Hepatocyte (in vitro differentiated cells): ENCODE measurements around the gene CNST. TPM values are rescaled to one million over a fixed set of nuclear protein-coding genes. Genes with fewer than 3 reads are reported as not detected.

Source experiments
- DNase-seq: peaks from one replicate; pipeline ENCODE4 v3.0.0-alpha.2; 2016; ENCODE audit warnings: low spot score
- H2AFZ ChIP-seq: fragments of 200-600 bp; sonication (generic); 2 replicates; pipeline ENCODE4 v1.6.0; 2016; ENCODE audit warnings: antibody characterized with exemption, mild to moderate bottlenecking
- H3K27ac ChIP-seq: fragments of 200-600 bp; sonication (generic); 2 replicates; pipeline ENCODE4 v1.5.1; 2016; ENCODE audit warnings: mild to moderate bottlenecking
- H3K27me3 ChIP-seq: fragments of 200-600 bp; sonication (generic); 2 replicates; pipeline ENCODE4 v1.6.1; 2016
- H3K36me3 ChIP-seq: fragments of 200-600 bp; sonication (generic); replicated peaks from 2 replicates; pipeline ENCODE4 v1.5.1; 2016; ENCODE audit warnings: low read depth; ENCODE audit not compliant: insufficient read depth
- H3K4me1 ChIP-seq: fragments of 200-600 bp; sonication (generic); 2 replicates; pipeline ENCODE4 v1.5.1; 2016; ENCODE audit warnings: mild to moderate bottlenecking, moderate library complexity; ENCODE audit not compliant: insufficient read depth
- H3K4me2 ChIP-seq: fragments of 200-600 bp; sonication (generic); 2 replicates; pipeline ENCODE4 v1.6.0; 2016
- H3K4me3 ChIP-seq: fragments of 200-600 bp; sonication (generic); 2 replicates; pipeline ENCODE4 v1.5.1; 2016; ENCODE audit warnings: mild to moderate bottlenecking
- H3K79me2 ChIP-seq: fragments of 200-600 bp; sonication (generic); 2 replicates; pipeline ENCODE4 v1.6.0; 2017; ENCODE audit warnings: mild to moderate bottlenecking
- H3K9me2 ChIP-seq: fragments of 200-600 bp; sonication (generic); replicated peaks from 2 replicates; pipeline ENCODE4 v1.6.0; 2017; ENCODE audit warnings: mild to moderate bottlenecking; ENCODE audit not compliant: insufficient read depth
- H3K9me3 ChIP-seq: fragments of 200-600 bp; sonication (generic); 2 replicates; pipeline ENCODE4 v1.5.1; 2016; ENCODE audit warnings: low read depth, mild to moderate bottlenecking
- H4K20me1 ChIP-seq: fragments of 200-600 bp; sonication (generic); 2 replicates; pipeline ENCODE4 v1.6.0; 2016; ENCODE audit warnings: mild to moderate bottlenecking; ENCODE audit not compliant: insufficient read depth, poor library complexity, severe bottlenecking
- CTCF ChIP-seq: fragments of 200-600 bp; sonication (generic); IDR thresholded peaks from 2 replicates; pipeline ENCODE4 v1.5.1; 2016; ENCODE audit warnings: antibody characterized with exemption, mild to moderate bottlenecking; ENCODE audit not compliant: poor library complexity
- EZH2 ChIP-seq: fragments of 200-600 bp; sonication (generic); IDR thresholded peaks from 2 replicates; pipeline ENCODE4 v1.6.1; 2016; ENCODE audit warnings: antibody characterized with exemption, mild to moderate bottlenecking, borderline replicate concordance
- EZH2phosphoT487 ChIP-seq: fragments of 200-600 bp; sonication (generic); IDR thresholded peaks from one replicate; pipeline ENCODE4 v1.6.1; 2018; ENCODE audit warnings: antibody characterized with exemption, mild to moderate bottlenecking, low read depth, moderate library complexity; ENCODE audit not compliant: unreplicated experiment, severe bottlenecking
- WGBS: methylation state at CpG from one replicate; pipeline ENCODE4 v1.1.6; 2016; ENCODE audit warnings: low lambda C conversion rate; ENCODE audit errors: missing lambda C conversion rate; 5-methylcytosine and 5-hydroxymethylcytosine counted together
- polyA plus RNA-seq: library from polyadenylated mRNA; unstranded; fragments of >200 nt; fragmentation: Nextera tagmentation; extraction: Ambion mirVana; gene quantifications from 2 replicates; pipeline ENCODE4 v1.2.1, GENCODE V29; 2016
- total RNA-seq: library from RNA; depleted of rRNA; stranded (reverse); fragments of >200 nt; gene quantifications from 2 replicates; pipeline ENCODE4 v1.2.3, GENCODE V29; 2014

Gene CNST
- total and polyA plus RNA-seq, 2 experiments from 2014 or later = 7.1 to 16.4 TPM

- Histone ChIP-seq H4K20me1 (no peaks in the 10 kb centered on the region), H3K27me3 (no peaks in the 10 kb centered on the region), H3K79me2 (no peaks in the 10 kb centered on the region), H3K27ac (no peak overlapping the region), H3K4me1 (no peaks in the 10 kb centered on the region), H3K9me3 (no peaks in the 10 kb centered on the region), H3K36me3 (no peaks in the 10 kb centered on the region), H3K9me2 (no peaks in the 10 kb centered on the region), H3K4me2 (no peak overlapping the region), H3K4me3 (no peak overlapping the region), H2AFZ (no peak overlapping the region)
- TF ChIP-seq CTCF (no peak), EZH2phosphoT487 (no peak), EZH2 (no peak)
- DNase-seq = no peak
- 100% methylated on average over 1 of the region's 1 CpG for whole genome bisulfite sequencing
Observed at GRCh38 chr1:246519514-246519913, 46.7 kb upstream of the CNST start.

- no peak overlapping the region for H3K4me3 ChIP-seq
- H3K9me2 ChIP-seq = no peaks in the 10 kb centered on the region
- TF ChIP-seq EZH2 (no peak), EZH2phosphoT487 (no peak), CTCF (no peak)
- no peaks in the 10 kb centered on the region for H3K9me3 ChIP-seq
- no peak overlapping the region for H3K27ac ChIP-seq
- no peaks in the 10 kb centered on the region for H3K79me2 ChIP-seq
- no peak overlapping the region for H3K4me2 ChIP-seq
- no peak for DNase-seq
- WGBS = 87% methylated on average over 4 of the region's 4 CpGs
- H2AFZ ChIP-seq = no peak overlapping the region
- no peaks in the 10 kb centered on the region for H3K27me3 ChIP-seq
- H3K36me3 ChIP-seq = no peaks in the 10 kb centered on the region
- no peaks in the 10 kb centered on the region for H4K20me1 ChIP-seq
- H3K4me1 ChIP-seq = no peaks in the 10 kb centered on the region
Observed at GRCh38 chr1:246526380-246526779, 39.9 kb upstream of the CNST start.

GRCh38 chr1:246526915-246527314 is 39.3 kb upstream of the CNST start:
- no peak overlapping the region for H2AFZ ChIP-seq
- no peak overlapping the region for H3K4me3 ChIP-seq
- TF ChIP-seq EZH2 = no peak
- H3K27ac ChIP-seq = no peak overlapping the region
- H3K27me3 ChIP-seq = no peaks in the 10 kb centered on the region
- no peaks in the 10 kb centered on the region for H3K79me2 ChIP-seq
- DNase-seq = no peak
- no peak overlapping the region for H3K4me2 ChIP-seq
- 91% methylated on average over 6 of the region's 7 CpGs for WGBS
- H3K4me1 ChIP-seq = no peaks in the 10 kb centered on the region
- H3K9me2 ChIP-seq = no peaks in the 10 kb centered on the region
- H3K9me3 ChIP-seq = no peaks in the 10 kb centered on the region
- H3K36me3 ChIP-seq = no peaks in the 10 kb centered on the region
- H4K20me1 ChIP-seq = no peaks in the 10 kb centered on the region

- no peaks in the 10 kb centered on the region for H3K27me3 ChIP-seq
Observed at GRCh38 chr1:246527402-246528088, 38.7 kb upstream of the CNST start.

More at GRCh38 chr1:246527402-246528088, 38.7 kb upstream of the CNST start:
- Histone ChIP-seq H2AFZ (no peak overlapping the region), H3K27ac (no peak overlapping the region), H3K4me1 (no peaks in the 10 kb centered on the region), H3K79me2 (no peaks in the 10 kb centered on the region), H3K36me3 (no peaks in the 10 kb centered on the region), H3K9me2 (no peaks in the 10 kb centered on the region), H4K20me1 (no peaks in the 10 kb centered on the region), H3K4me3 (no peak overlapping the region), H3K9me3 (no peaks in the 10 kb centered on the region), H3K4me2 (no peak overlapping the region)
- TF ChIP-seq EZH2 (no peak), EZH2phosphoT487 (no peak), CTCF (no peak)
- no peak for DNase-seq
- 75% methylated on average over 5 of the region's 5 CpGs for WGBS
